ENCODE results near the gene BRI3BP. TPM values are rescaled to one million over a fixed set of nuclear protein-coding genes. Genes with fewer than 3 reads are reported as not detected.

The BRI3BP gene
- 13.0 and 18.0 TPM in 2 replicates for total RNA-seq (2014; rRNA removed; shearing (Covaris generic))
- 7.5 and 7.9 TPM in 2 replicates for polyA plus RNA-seq (2015; cell fraction: cytosol; rRNA removed)
- 3.9 and 4.1 TPM in 2 replicates for polyA plus RNA-seq (2015; cell fraction: nucleus; rRNA removed)

- no peak for DNase-seq (ENCODE audit: low read depth)
These were observed at the start of gene BRI3BP for GRCh38 chr12:124993626-124994436. TSS of gene BRI3BP (plus strand) at chr12:124993645. CDS start at chr12:124993791, 146 bp downstream.

- DNase-seq (ENCODE audit: low read depth), result no peak
These were observed 47.0 kb upstream of the BRI3BP start for GRCh38 chr12:124946447-124946793.

DNA sequence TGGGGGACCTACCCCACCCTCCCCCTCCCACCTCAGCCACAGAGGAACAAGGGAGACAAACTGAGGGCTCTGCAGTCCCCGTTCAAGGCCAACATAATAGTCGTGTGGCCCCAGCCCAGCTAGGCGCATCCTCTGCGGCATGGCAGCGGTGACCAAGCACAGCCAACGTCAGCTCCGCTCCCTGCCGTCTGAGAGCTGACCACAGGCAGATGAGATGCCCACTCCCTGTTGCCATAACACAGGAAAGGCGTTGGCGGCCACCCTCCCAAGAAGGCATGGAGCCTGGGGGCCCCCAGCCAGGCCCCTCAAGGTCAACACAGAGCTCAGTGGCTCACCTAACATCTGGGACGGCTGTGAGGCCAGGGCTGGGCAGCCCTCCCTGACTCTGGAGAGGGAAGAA is 46.4 kb upstream of the BRI3BP start:
- no peak for DNase-seq (ENCODE audit: low read depth)

GRCh38 chr12:124947561-124948398 is 45.7 kb upstream of the BRI3BP start:
- no peak for DNase-seq (ENCODE audit: low read depth)

- no peak for DNase-seq (ENCODE audit: low read depth)
These were observed 44.4 kb upstream of the BRI3BP start for GRCh38 chr12:124949066-124949465.

DNA sequence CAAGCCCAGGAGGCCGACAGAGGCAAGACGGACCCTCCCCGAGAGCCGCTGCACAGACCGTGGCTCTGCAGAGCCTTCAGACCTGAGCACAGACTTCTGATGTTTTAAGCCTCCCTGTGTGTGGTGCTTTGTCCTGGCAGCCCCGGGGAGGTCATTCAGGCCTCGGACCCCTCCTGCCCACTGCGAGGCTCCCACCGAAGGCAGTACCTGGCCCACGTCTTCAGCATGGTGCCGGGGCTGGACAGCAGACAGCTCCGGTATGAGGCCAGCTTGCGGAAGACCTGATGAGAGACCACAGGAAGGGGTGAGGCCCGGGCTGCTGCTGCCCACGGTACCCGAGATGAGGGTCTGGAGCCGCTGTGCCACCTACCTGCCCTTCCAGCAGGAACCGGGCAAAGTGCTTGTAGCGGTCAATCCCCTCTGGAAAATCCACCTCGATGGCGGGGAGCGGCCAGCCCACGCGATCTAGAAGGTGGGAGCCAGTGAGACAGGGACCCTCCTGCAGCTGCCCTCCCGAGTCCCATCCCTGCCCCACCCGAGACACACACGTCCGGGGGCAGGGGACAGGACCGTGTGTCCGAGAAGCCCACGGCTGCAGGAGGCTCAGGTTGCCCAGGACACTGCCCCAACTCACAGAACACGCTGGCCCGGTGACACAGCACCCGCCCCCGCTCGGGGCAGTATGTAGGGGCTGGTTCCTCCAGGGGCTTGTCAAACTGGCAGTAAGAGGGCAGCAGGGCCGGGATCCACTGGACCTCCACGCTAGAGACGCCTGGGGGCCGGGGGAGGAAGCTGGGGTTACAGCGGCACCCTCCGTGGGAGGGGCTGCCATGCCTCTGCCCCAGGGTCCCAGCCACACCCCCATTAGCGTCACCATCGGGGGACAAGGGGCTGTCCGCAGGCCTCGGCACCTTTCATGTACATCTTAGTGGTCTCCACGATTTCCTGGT is 43.4 kb upstream of the BRI3BP start:
- DNase-seq (ENCODE audit: low read depth), result no peak

DNA sequence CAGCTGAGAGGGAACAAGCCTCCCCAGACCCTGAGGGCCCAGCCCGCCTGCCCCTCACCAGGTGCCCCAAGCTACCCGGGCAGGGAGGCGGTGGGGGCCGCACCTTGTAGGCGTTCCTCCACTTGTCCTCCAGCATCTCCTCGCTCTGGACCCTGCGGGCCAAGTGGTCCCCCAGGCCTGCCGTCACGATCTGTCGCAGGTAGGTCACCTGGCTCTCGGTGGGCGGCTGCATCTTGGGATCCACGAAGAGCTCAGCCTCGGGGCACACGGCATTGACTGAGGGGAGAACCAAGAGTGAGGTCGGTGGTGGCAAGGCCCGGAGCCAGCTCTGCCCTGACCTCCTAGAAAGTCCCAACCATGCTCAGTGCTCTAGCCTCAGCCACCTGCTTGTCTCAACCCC is 41.1 kb upstream of the BRI3BP start:
- no peak for DNase-seq (ENCODE audit: low read depth)

DNA sequence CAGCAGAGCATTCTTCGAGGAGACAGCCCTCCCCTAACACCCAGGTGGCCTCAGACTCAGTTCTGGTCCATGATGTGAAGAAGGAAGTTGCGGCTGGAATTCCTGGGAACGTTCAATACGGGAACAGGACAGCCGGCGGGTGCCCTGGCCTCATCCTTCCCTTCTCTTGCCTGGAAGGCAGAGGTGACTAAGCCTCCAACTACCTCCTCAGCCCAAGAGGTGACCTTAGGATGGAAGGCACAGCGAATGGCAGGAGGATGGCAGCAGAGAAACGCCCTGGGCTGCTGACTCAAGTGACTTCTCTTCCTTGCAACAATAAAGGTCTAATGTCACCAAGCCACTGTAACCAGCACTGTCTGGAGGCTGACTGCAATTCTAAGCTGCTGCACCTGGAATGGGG is 40.6 kb upstream of the BRI3BP start:
- no peak for DNase-seq (ENCODE audit: low read depth)

GRCh38 chr12:124953689-124954405 is 39.6 kb upstream of the BRI3BP start:
- no peak for DNase-seq (ENCODE audit: low read depth)

- DNase-seq (ENCODE audit: low read depth), result no peak
These were observed 38.7 kb upstream of the BRI3BP start for GRCh38 chr12:124954771-124955170.

DNA sequence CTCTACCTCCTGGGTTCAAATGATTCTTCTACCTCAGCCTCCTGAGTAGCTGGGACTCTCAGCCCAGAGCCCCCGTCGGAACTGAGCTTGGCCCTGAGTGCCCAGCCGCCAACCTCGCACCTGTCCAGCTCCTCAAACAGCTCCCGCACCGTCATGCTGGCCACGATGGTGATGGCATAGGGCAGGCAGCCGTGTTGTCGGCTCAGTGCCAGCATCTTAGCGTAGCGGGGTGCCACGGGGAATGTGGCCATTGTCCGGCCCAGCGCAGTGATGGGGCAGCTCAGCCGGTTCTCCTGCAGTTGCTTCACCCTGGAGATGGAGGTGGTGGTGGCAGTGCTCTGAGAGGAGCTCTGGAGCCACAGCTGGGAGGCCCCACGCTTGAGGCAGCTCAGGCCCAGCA is 36.9 kb upstream of the BRI3BP start:
- no peak for DNase-seq (ENCODE audit: low read depth)

GRCh38 chr12:124961055-124961454 is 32.4 kb upstream of the BRI3BP start:
- no peak for DNase-seq (ENCODE audit: low read depth)

DNA sequence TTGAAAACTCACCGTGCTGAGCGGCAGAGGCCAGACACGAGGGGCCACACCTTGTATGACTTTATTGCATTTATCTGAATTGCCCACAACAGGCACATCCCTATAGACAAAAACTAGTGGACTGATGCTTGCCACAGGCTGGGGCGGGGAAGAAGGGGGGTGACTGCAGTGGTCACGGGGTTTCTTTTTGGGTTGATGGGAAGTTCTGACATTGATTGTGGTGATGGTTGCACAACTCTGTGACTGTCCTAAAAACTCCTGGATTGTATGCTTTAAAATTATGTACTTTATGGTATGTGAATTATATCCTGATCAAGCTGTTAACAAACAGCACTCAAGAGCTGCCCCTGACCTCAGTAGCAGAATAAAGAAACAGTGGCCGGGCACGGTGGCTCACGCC is 30.2 kb upstream of the BRI3BP start:
- no peak for DNase-seq (ENCODE audit: low read depth)

DNA sequence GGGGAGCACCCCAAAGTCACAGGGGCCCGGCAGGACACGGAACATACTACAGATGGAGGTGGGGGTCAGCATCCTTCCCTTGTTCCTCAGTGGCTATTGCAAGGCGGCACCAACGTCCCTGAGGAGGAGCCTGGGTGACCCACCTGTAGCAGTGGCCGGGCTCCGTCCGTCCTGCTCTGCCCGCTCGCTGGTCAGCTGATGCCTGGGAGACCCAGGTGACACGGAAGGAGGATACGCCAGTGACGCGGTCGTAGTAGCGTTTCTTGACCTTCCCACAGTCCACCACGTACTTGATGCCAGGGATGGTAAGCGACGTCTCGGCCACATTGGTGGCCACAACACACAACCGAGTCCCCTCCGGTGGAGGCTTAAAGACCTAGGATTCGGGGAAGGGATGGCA is 29.2 kb upstream of the BRI3BP start:
- no peak for DNase-seq (ENCODE audit: low read depth)

DNA sequence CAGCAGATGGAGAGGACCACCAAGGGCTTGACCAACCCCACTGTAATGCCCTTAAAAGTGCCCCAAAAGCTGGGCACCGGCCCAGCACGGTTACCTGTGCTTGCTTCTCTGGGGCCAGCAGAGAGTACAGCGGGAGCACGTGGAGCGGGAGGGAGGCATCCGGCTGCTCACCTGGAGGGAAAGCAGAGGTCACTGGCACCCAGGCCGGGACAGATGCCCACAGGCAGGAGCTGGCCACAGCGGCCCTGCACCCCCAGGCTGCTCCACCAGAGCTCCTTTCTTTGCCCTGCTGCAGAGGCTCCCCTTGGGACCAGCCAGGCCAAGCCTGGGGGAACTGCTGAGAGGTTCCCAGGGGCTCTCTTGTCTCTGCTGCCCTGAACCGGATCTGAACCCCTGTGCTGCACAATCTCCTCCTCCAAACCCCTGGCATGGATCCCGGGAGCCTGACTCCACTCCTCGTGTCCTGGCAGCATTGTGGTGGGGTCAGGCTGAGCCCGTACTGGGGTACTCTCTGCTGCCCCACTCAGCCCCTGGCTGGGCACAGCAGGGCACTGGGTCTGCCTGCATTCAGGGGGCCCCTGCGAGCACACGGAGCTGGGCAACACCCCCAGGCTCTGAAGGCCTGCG is 28.5 kb upstream of the BRI3BP start:
- DNase-seq (ENCODE audit: low read depth), result no peak

- DNase-seq (ENCODE audit: low read depth), result no peak
These were observed 26.3 kb upstream of the BRI3BP start for GRCh38 chr12:124967016-124967739.

GRCh38 chr12:124968656-124969055 is 24.8 kb upstream of the BRI3BP start:
- no peak for DNase-seq (ENCODE audit: low read depth)

GRCh38 chr12:124970647-124971402 is 22.6 kb upstream of the BRI3BP start:
- DNase-seq (ENCODE audit: low read depth), result no peak

DNA sequence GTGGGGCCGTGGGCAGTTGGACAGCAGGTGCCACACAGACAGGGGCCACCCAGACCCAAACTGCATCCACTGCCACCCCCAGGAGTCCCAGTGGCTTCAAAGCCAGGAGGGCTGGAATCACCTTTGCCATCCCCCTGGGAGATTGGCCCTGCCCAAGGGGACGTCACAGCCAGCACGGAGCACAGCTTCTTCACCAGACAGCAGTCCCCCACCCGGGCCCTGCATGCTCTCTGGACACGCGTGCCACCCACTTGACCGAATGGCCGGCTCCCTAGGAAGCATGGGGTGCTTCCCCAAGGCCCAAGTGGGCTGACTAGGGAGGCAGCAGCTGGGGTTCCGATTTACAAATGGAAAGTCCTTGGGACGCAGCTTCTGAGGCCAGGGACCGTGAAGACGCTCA is 21.8 kb upstream of the BRI3BP start:
- no peak for DNase-seq (ENCODE audit: low read depth)
